GM10248 (cell line): ENCODE data around the gene INAFM2.

Experiments used
- CTCF ChIA-PET: fragments of 300-600 bp; sonication (Branson Sonifier 250); formaldehyde crosslinking; extraction: SDS; loops from one replicate; lab custom pipeline; 2021; ENCODE audit warnings: antibody characterized with exemption; lab: Yijun Ruan, JAX
- POLR2A ChIA-PET: fragments of 350-650 bp; sonication (Branson Sonifier 250); formaldehyde crosslinking; extraction: SDS; loops from one replicate; lab custom pipeline; 2020; ENCODE audit warnings: antibody characterized with exemption; lab: Yijun Ruan, JAX
- DNase-seq: peaks from one replicate; pipeline ENCODE4 v3.0.0; 2012; ENCODE audit errors: extremely low spot score
- CTCF ChIP-seq: IDR thresholded peaks from 2 replicates; pipeline ENCODE4 v1.5.1; 2012; ENCODE audit warnings: mild to moderate bottlenecking, low read depth; ENCODE audit errors: extremely low read depth, missing control alignments, control extremely low read depth

INAFM2 gene

GRCh38 chr15:40322531-40323238 lies 807 bp upstream of the INAFM2 start:
- ChIA-PET POLR2A (interaction anchor here (0.6 to 1.2 kb wide), 3 partner anchors 14 to 163 kb away, joined by 3 to 4 read pairs (median 3); no protein-coding TSS in a partner anchor), CTCF (interaction anchor here (0.6 to 23.2 kb wide), 19 partner anchors 12 to 128 kb away, joined by 3 to 405 read pairs (median 4); partner anchors contain the start of genes ANKRD63, CCDC9B, KNSTRN and PLCB2)
- no peak for DNase-seq
- TF ChIP-seq CTCF = no peak

- ChIA-PET CTCF (interaction anchor here (0.9 to 8.9 kb wide), 10 partner anchors 13 to 98 kb away, joined by 3 to 222 read pairs (median 6); partner anchors contain the start of genes CCDC9B, KNSTRN and PLCB2), POLR2A (no interaction called here)
- DNase-seq = no peak
- no peak for TF ChIP-seq CTCF
Observed at GRCh38 chr15:40323953-40324937, 753 bp downstream of the INAFM2 start.

GRCh38 chr15:40325188-40325587 lies 1.7 kb downstream of the INAFM2 start:
- CTCF ChIA-PET = interaction anchor here (0.9 to 8.9 kb wide), 7 partner anchors 14 to 97 kb away, joined by 3 to 222 read pairs (median 5); partner anchors contain the start of genes CCDC9B and PLCB2
- DNase-seq = no peak
- TF ChIP-seq CTCF = no peak
- POLR2A ChIA-PET = no interaction called here

GRCh38 chr15:40325700-40326099 lies 2.2 kb downstream of the INAFM2 start:
- CTCF ChIA-PET = interaction anchor here (1.5 to 8.9 kb wide), 9 partner anchors 9 to 52 kb away, joined by 4 to 222 read pairs (median 6); partner anchors contain the start of genes CCDC9B and PLCB2
- TF ChIP-seq CTCF = no peak
- POLR2A ChIA-PET = no interaction called here
- DNase-seq = no peak

GRCh38 chr15:40327457-40327856 lies 4.0 kb downstream of the INAFM2 start:
- ChIA-PET POLR2A (no interaction called here), CTCF (interaction anchor here (1.0 to 8.9 kb wide), 15 partner anchors 8 to 80 kb away, joined by 3 to 222 read pairs (median 7); partner anchors contain the start of genes ANKRD63, CCDC9B and PLCB2)
- TF ChIP-seq CTCF = no peak
- DNase-seq = no peak

- POLR2A ChIA-PET = no interaction called here
- no peak for TF ChIP-seq CTCF
- no peak for DNase-seq
- CTCF ChIA-PET = interaction anchor here (1.4 to 8.9 kb wide), 7 partner anchors 8 to 70 kb away, joined by 3 to 222 read pairs (median 14); partner anchors contain the start of gene CCDC9B
Observed at GRCh38 chr15:40328176-40328575, 4.7 kb downstream of the INAFM2 start.
